Vagina (tissue), 2 donors: ENCODE measurements around the gene SPATS2.

Experiments used
- CTCF ChIP-seq, 3 experiments: fragments of 450-650 bp in 2 of 3; fragments of 200-600 bp in 1 of 3; sonication (generic) in 1 of 3; IDR thresholded peaks; one replicate each; pipeline ENCODE4 v1.5.1; 2017 to 2019; ENCODE audit warnings: antibody characterized with exemption in 3 of 3, mild to moderate bottlenecking in 2 of 3, moderate library complexity in 2 of 3
- POLR2A ChIP-seq, 2 donors: fragments of 450-650 bp; IDR thresholded peaks; one replicate each; pipeline ENCODE4 v1.6.1; 2017; ENCODE audit warnings: antibody characterized with exemption in 2 of 2, mild to moderate bottlenecking in 2 of 2, moderate library complexity in 2 of 2

GRCh38 chr12:49451468-49452259 is 84.4 kb downstream of the SPATS2 start:
- TF ChIP-seq CTCF (IDR thresholded peaks at IDR 0.05) (no peak), POLR2A (IDR thresholded peaks at IDR 0.05) (no peak)
